ENCODE data around the gene APEX1. TPM values are rescaled to one million over a fixed set of nuclear protein-coding genes. Genes with fewer than 3 reads are reported as not detected.
"Not testable (repeated sequence)": the region's sequence is repeated elsewhere in the genome, so short reads cannot be mapped to it uniquely, and the experiment has no call there.

APEX1 gene
- total RNA-seq, 1 donor from 2014 or later: 50.9 TPM

DNA sequence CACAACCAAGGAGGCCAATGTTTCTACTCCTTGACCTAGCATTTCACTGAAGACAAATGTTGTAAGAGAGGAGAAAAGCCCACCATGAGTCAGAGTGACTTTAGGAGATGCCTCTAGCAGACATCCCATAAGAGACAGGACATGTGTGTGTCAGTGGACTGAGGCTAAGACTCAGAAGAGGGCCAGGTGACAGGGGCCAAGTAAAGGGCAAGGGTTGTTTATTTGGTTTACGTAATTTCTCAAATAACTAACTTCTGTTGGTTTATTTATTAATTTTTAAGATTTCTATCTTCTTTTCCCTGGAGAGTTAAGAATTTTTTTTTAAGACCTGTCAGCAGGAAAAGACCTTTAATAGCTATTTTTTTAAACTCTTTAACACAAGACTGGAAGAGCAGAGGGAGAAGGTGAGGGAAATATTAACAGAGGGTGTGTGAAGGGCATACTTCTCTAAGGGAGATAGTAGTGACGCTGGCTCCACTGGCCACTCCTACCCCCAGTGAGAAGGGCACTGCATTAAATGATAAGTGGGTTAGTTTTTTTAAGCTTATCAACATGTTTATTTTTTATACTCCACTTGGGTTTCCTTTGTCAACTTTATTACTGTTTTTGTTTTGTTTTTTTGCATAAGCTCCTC, 17.6 kb downstream of the APEX1 start:
- DNase-seq (ENCODE audit: low spot score) (peak; percentile 60), ATAC-seq (peak; percentile 50)

DNA sequence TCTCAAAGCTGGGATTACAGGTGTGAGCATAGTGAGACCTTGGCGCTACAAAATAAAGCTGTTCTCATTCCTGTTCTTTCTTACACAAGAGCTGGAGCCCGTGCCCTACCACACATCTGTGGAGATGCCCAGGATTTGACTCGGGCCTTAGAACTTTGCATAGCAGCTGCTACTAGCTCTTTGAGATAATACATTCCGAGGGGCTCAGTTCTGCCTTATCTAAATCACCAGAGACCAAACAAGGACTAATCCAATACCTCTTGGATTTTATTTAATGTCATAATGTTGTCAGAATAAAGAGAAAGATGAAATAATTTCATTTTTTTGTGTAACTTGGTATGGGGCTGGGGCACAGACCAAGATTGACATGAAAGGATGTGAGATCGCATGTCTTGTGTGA, 21.8 kb downstream of the APEX1 start:
- DNase-seq (ENCODE audit: low spot score) (no peak), ATAC-seq (no peak)

DNA sequence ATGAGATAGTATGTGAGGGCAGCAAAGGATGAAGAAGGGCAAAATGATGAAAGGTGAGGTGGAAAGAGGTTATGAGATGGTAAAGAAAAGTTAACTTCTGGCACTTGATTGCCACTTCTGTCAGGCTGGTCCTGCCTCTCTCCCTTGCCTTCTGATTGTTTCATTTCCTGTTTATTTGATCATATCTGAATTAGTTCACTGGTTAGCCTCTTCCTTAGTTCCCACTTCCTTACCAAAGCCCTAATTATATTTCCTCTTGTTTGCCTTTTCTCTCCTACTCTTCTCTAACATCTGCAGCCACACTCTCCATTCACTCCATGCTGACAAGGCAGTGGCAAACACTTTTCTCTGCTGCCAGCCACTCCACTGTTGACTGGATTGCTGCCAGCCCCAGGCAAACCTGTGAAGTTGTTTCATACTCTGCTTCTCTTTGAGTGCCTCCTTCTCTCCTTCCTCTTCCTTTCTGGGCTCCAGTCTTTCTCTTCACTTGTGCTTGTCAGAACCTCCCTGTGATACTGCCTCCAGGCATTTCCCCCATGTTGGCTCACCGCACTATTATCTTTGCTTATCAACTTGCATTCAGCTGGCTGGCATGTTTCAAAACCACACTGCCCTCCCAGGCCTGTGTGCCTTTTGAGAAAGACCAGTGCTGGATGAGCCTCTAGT, 22.3 kb downstream of the APEX1 start:
- ATAC-seq (peak; percentile 61), DNase-seq (ENCODE audit: low spot score) (peak; percentile 64)

DNA sequence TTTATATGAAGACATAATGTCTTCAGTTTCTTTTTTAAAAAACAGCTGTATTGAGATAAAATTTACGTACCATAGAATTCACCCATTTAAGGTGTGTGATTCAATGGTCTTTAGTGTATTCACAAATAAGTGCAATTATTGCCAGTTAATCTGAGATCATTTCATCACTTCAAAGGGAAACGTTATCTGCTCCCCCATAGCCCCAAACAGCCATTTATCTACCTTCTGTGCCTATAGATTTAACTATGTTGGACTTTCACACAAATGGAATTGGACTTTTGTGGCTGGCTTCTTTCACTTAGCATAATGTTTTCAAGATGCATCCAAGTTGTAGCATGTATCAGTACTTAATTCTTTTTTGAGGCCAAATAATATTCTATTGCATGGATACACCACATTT, 23.9 kb downstream of the APEX1 start:
- ATAC-seq: no peak

DNA sequence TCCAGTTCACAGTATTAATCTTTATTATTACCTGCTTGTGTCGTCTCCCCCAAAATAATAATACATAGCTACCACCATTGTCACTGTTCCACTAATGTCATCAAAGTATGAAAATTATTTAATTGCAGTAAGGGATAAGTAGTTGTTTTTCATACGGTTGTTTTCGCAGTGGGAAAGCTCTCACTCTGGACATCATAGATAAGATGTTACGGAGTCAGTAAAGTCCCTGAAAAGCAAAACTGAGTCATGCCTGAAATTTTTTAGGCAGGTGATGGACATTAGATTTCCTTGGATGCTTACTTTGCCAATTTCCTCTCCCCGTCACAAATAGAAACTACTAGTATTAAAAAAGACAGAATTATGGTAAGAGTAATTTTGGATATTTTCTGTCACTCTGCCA, 27.4 kb downstream of the APEX1 start:
- DNase-seq (ENCODE audit: low spot score) (no peak), ATAC-seq (no peak)

More for the DNA sequence above, 23.9 kb downstream of the APEX1 start:
- DNase-seq (ENCODE audit: low spot score): no peak

DNA sequence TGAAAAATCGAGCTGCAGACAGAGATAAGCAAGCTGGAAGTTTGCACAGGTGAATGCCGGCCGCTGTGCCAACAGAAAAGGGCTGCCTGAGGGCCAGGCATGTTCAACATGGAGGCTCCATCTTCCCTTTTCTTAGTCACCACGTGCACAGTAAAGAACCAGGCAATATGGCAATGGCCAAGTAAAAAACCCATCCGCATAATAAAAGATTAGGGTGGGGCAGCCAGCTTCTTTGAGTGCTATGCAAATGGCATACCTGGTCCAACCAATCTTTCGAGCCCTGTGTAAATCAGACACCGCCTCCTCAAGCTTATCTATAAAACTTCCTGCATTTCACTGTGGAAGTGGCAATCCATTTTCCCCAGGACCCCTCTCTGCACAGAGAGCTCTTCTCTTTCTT, 30.9 kb downstream of the APEX1 start:
- DNase-seq (ENCODE audit: low spot score) (no peak), ATAC-seq (no peak)

DNA sequence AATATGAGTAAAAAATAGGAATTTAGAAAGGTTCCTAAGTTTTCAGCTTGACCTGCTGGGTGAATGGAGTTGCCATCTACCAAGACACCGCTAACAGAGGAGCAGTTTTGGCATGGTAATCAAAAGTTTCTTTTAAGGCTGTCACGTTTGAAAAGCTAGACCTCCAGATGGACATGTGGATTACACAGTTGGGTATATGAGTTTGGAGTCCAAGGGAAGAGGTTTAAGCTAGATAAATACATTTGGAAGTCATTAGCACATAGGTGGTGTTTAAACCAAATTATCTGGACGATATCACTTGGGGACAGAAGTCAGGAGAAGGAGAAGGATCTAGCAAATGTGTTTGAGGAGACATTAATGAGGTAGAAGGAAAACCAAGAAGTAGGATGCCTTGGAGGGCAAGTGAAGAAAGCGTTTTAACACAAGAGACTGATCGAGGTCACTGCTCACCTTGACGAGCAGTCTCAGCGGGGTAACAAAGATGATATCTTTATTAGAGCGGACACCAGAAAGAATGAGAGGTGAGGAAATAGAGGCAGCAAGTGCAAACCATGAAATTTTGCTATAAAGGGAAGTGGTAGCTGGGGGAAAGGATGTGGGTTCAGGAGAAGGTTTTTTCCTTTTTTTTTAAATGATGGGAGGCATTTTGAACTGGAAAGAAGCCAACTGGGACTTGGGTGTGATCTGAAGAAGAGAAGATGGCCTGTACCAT, 31.8 kb downstream of the APEX1 start:
- ATAC-seq: no peak

DNA sequence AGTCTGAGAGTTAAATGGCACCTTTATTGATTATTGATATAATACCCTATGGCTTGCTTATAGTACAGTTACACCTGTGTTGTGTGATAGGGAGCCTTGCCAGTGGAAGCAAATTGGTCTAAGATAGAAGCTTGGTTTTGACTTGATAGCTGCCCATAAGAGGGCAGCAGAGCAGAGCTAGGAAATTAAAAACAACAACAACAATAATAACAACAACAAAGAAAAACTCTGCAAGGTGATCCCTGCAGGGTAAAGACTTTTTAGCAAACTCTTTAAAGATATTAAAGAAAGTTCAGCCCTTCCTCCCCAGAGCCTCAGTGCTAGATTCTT, 32.3 kb downstream of the APEX1 start:
- ATAC-seq (no peak), DNase-seq (ENCODE audit: low spot score) (no peak)

More for the DNA sequence above, 31.8 kb downstream of the APEX1 start:
- no peak for DNase-seq (ENCODE audit: low spot score)

DNA sequence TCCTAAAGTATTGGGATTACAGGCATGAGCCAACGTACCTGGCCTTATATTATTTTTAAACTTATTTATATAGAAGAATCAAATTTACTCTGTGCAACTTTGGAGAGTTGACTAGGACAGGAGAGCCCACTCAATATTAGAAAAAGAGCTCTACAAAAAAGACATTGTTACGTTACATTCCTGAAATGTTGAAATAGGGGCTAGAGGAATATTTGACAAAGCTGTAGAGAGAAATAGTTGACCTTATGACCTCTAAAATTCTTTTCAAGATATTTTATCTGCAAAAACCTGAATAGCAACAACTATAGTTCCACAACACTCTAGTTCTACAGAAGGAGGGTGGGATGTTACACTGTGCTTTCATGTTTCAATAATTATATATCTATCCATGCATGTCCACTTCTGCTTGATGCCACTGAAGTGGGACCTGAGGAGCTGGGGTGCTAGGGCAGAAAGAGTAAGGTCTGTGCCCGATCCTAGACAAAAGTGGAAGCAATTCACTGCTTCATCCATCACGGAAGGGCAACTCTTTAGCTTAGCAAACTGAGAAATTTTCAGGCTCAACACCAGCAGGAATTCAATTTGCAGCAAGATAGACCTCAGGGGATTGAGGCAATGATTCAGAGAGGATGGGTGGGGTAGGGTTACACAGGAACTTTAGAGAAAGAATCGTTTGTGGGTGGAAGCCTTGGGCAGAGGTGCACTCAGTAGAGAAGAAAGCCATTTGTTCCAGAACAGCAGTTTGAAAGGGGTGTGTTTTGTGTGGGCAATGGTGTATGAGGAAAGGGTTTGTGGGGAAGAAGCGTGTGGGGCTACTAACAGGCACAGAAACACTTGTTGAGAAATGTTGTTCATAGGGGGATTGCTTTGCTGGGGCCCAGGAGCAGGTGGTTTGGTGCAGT, 34.3 kb downstream of the APEX1 start:
- DNase-seq (ENCODE audit: low spot score) (no peak), ATAC-seq (no peak)

DNA sequence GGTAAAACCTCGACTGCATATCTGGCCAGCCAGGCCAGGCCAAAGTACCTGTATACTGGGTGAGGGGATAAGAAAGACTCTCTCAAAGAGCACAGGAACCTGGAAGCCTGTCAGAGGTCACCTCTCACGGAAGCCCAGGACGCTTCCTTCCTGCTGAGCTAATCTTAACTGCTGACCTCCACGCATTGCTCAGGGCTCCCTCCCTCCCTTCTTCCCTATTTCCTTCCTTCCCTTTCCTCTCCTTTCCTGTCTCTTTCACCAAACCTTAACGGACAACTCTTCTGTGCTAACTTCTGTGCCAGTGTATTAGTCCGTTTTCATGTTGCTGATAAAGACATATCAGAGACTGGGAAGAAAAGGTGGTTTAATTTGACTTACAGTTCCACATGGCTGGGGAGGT, 35.5 kb downstream of the APEX1 start:
- ATAC-seq: no peak
- no peak for DNase-seq (ENCODE audit: low spot score)

DNA sequence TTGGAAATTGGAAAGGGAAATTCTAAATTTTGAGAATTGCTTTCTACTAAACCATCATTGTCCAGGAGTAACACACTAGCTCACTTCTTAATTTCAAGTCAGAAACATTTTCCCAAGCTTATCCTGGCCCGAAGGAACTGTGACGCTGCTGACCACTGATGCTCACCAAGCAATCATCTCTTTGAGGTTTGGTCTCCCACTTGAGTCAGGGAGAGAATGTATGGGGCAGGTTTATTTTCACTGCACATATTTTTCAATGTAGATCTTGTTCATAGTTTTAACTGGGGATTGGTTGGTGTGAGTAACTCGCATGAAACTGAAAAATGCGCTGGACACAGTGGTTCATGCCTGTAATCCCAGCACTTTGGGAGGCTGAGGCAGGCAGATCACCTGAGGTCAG, 37.5 kb downstream of the APEX1 start:
- DNase-seq (ENCODE audit: low spot score): no peak
- ATAC-seq: no peak

DNA sequence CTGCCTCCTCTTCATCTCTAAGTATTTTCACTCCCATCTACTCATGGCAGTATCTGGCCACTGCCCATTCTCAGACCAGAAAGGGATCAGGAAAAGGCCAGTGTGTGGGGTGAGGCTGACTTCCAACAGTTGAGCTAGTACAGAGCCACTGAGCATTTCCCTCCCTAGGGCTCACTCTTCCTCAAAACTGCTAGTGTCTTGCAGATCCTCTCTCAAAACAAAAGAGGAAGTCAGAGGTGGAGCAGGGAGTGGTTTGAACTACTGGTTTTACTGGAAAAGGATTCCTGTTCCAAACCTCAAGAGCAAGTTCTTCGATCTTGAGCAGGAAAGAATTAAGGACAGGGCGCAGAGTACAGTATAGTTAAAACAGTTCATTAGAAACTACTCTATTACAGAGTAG, 38.6 kb downstream of the APEX1 start:
- no peak for DNase-seq (ENCODE audit: low spot score)
- ATAC-seq: peak; percentile 47

DNA sequence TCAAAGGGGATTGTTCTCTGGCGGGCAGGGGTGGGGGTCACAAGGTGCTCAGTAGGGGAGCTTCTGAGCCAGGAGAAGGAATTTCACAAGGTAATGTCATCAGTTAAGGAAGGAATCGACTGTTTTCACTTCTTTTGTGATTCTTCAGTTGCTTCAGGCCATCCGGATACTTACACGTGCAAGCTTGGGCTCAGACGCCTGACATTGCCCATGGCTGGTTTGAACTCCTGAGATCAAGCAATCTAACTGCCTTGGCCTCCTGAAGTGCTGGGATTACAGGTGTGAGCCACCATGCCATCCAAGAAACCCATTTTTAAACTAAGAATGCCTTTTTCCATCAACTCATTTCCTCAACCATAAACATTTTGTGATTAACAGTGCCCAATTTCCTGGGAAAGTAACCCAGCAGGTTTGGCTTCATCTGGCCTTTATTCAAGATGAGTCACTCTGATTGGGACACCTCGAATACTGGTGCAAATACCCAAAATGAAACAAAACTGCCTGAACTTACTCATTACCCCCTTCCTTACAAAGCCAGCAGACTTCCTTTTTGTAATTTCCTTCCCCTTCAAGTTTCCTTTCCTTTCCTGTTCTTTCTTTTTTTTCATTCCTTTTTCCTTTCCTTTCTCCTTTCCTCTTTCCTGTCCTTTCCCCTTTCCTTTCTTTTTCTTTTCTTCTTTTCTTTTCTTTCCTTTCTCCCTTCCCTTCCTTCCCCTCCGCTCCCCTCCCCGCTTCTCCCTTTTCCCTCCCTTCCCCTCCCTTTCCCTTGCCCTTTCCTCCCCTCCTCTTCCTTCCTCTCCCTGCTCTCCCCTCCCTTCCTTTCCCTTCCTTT, 40.1 kb downstream of the APEX1 start:
- DNase-seq (ENCODE audit: low spot score) (no peak), ATAC-seq (no peak)

DNA sequence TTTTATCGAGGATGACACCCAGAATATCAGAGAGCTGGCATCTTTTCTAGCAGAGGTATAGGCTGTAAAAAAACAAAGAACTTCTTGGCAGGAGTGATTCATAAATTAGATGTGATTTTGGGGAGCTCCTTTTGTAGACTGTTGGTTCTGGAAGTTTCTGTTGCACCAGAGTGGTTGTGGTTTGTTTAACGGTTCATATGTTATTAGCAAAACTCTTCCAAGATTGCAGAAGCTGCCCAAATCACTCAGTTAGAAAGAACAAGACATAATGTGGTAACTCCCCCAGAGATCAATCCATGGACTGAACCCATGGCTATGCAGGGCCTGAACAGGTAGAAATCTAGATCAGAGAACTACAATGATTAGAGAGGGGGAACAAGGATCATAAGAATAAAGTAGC, 43.6 kb downstream of the APEX1 start:
- DNase-seq (ENCODE audit: low spot score) (no peak), ATAC-seq (no peak)

DNA sequence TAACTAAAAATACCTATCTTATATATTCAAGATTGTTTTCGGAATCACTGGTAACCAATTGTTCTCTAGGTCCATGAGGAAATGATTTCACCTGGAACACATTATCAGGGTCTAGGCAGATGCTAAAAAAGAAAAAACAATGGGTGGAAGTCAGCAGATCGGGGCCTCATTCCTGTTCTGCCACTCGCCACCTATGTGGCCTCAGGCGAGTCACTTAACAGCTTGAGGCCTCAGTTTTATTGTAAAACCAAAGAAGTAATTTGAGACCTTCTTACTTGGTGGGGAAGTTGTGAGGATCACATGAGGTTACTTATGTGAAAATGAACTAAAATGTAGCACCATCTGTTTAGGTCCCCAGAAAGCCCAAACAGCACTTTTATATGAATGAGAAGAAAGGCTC, 44.1 kb downstream of the APEX1 start:
- no peak for DNase-seq (ENCODE audit: low spot score)
- ATAC-seq: no peak

DNA sequence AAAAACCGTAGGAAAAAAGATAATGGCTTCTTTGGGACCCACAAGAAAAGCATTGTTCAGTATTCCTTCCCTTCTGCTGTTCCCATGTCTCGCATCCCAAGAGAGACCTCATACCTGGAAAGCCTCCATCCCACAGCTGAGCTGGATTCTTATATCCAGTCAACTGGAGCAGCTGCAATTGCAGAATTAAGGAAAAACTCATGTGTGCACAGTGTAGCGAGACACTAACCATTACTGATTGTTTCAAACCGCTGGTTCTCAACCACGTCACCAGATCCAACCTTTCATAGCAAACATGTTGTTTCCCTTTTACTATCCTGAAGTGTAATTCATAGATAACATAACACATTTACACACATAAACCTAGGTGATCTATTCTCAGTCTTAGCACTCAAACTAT, 44.9 kb downstream of the APEX1 start:
- DNase-seq (ENCODE audit: low spot score): no peak
- ATAC-seq: no peak

DNA sequence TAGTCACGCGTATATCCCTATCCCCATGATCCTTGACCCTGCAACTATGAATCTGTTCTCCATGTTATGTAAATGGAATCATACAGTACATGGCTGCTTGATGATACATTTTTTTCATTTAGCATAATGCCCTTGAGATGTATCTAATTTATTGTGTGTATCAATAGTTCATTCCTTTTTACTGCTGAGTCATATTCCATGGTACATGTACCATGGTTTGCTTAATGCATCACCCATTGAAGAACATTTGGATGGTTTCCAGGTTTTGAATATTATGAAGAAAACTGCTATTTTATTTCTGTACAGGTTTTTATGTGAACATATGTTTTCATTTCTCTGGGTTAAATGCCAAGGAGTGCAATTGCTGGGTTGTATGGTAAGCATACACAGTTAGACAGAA, 46.3 kb downstream of the APEX1 start:
- DNase-seq (ENCODE audit: low spot score): no peak
- ATAC-seq: no peak

DNA sequence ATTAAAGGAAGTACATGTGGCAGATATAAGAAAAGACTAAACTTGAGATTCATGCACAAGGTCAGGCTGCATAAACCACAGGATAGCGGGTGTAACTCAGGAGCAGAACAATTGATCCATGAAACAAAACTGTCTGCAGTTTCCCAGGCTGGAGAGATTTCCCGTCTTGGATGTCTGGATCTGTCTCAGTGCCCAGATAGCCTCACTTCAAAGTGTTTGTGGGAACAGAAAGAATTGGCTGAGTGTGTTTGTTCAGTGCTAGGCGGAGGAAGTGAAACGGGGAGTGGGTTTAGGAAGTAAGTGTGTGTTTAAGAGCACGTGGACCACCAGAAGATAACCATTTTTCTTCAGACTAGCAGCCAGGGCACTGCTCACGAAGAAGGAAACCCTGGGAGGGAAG, 48.9 kb downstream of the APEX1 start:
- DNase-seq (ENCODE audit: low spot score): no peak
- ATAC-seq: no peak

DNA sequence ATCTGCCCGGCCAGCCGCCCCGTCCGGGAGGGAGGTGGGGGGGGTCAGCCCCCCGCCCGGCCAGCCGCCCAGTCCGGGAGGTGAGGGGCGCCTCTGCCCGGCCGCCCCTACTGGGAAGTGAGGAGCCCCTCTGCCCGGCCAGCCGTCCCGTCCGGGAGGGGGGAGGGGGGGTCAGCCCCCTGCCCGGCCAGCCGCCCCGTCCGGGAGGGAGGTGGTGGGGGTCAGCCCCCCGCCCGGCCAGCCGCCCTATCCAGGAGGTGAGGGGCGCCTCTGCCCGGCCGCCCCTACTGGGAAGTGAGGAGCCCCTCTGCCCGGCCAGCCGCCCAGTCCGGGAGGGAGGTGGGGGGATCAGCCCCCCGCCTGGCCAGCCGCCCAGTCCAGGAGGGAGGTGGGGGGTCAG, 51.2 kb downstream of the APEX1 start:
- DNase-seq (ENCODE audit: low spot score); ATAC-seq: not testable (repeated sequence)

DNA sequence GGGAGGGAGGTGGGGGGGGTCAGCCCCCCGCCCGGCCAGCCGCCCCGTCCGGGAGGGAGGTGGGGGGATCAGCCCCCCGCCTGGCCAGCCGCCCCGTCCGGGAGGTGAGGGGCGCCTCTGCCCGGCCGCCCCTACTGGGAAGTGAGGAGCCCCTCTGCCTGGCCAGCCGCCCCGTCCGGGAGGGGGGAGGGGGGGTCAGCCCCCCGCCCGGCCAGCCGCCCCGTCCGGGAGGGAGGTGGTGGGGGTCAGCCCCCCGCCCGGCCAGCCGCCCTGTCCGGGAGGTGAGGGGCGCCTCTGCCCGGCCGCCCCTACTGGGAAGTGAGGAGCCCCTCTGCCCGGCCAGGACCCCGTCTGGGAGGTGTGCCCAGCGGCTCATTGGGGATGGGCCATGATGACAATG, 51.7 kb downstream of the APEX1 start:
- DNase-seq (ENCODE audit: low spot score); ATAC-seq: not testable (repeated sequence)
